AG04450 (cell line): ENCODE measurements around the gene BNIP5. TPM values are rescaled to one million over a fixed set of nuclear protein-coding genes. Genes with fewer than 3 reads are reported as not detected.

Experiments
- CTCF ChIA-PET: fragments of 300-600, 350-600 bp; formaldehyde crosslinking; extraction: SDS; loops from one replicate; lab custom pipeline; 2022; ENCODE audit warnings: antibody characterized with exemption, inconsistent platforms; lab: Charles Lee
- POLR2A ChIA-PET: fragments of 350-600 bp; formaldehyde crosslinking; extraction: SDS; loops from one replicate; lab custom pipeline; 2021; ENCODE audit warnings: antibody characterized with exemption, inconsistent platforms; lab: Yijun Ruan, JAX
- DNase-seq: peaks from one replicate; pipeline ENCODE4 v3.0.0-alpha.2; 2011; ENCODE audit warnings: low read depth, low spot score
- H3K27ac ChIP-seq: one replicate; pipeline ENCODE4 v1.5.1; 2012; ENCODE audit warnings: low read depth, low read length, control low read depth
- H3K27me3 ChIP-seq: one replicate; pipeline ENCODE4 v1.6.0; 2012; ENCODE audit warnings: low read length; ENCODE audit not compliant: control insufficient read depth, insufficient read depth
- H3K4me3 ChIP-seq: 2 replicates; pipeline ENCODE4 v1.5.1; 2011; ENCODE audit warnings: mild to moderate bottlenecking, low read depth, low read length, control low read depth
- H3K9me3 ChIP-seq: 2 replicates; pipeline ENCODE4 v1.5.1; 2012; ENCODE audit warnings: low read length; ENCODE audit not compliant: control insufficient read depth, insufficient read depth
- polyA plus RNA-seq: library from polyadenylated mRNA; depleted of rRNA; stranded (reverse); fragments of >200 nt; gene quantifications from 2 replicates; pipeline ENCODE4 v1.2.3, GENCODE V29; 2011
- TF ChIP-seq, protein P1 (sequence below): IDR thresholded peaks from 2 replicates; pipeline ENCODE4 v1.5.1; 2011; ENCODE audit warnings: low read depth, low read length, control low read depth, inconsistent platforms

The BNIP5 gene
- polyA plus RNA-seq, 1 experiment: not detected

DNA sequence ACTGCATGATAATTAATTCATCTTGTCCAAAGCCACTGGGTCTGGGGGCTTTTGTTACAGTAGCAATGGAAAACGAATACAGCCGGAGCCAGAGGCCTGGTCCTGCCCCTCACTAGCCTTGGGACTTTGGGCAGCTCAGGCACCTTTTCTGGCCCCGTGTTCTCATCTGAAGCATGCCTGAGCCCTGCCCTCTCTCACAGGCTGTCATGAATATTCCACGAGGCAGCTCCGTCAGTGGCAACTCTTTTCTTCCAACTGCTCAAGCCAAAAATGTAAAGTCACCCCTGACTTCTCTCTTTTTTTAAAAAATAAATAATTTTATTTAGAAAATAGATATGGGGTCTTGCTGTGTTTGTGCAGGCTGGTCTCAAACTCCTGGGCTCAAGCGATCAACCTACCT, 5.3 kb downstream of the BNIP5 start:
- CTCF ChIA-PET: interaction anchor here (0.7 to 1.7 kb wide), 2 partner anchors 10 to 29 kb away, joined by 3 to 5 read pairs; no protein-coding TSS in a partner anchor
- no peaks in the 10 kb centered on the region; the same call in 1 of the 2 replicates for H3K9me3 ChIP-seq
- H3K4me3 ChIP-seq: no peak overlapping the region
- no peak overlapping the region for H3K27ac ChIP-seq
- H3K27me3 ChIP-seq: peaks cover 80% of the 10 kb centered on the region
- DNase-seq: no peak
- POLR2A ChIA-PET: no interaction called here
- TF ChIP-seq, protein P1, sequence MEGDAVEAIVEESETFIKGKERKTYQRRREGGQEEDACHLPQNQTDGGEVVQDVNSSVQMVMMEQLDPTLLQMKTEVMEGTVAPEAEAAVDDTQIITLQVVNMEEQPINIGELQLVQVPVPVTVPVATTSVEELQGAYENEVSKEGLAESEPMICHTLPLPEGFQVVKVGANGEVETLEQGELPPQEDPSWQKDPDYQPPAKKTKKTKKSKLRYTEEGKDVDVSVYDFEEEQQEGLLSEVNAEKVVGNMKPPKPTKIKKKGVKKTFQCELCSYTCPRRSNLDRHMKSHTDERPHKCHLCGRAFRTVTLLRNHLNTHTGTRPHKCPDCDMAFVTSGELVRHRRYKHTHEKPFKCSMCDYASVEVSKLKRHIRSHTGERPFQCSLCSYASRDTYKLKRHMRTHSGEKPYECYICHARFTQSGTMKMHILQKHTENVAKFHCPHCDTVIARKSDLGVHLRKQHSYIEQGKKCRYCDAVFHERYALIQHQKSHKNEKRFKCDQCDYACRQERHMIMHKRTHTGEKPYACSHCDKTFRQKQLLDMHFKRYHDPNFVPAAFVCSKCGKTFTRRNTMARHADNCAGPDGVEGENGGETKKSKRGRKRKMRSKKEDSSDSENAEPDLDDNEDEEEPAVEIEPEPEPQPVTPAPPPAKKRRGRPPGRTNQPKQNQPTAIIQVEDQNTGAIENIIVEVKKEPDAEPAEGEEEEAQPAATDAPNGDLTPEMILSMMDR: no peak

DNA sequence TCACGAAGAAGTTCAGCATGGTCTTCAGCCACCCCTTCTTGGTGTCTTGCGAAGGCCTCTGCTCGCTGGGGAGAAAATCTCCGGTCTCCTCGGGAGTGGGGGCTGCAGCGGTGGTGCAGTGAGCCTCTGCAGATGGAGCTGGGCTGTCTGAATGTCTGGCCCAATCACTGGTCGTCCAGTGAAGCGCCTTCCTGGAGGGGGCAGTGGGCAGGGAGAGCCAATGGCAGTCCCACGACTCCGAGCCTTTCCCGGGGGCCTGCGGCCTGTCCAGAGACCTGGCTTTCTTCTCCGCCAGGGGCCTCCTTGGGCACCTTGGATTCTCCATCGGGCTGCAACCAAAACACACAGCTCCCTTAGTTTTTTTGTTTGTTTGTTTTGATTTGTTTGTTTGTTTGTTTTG, 6.3 kb downstream of the BNIP5 start:
- no peak for DNase-seq
- H3K4me3 ChIP-seq: no peak overlapping the region
- H3K9me3 ChIP-seq: no peaks in the 10 kb centered on the region; the same call in 1 of the 2 replicates
- CTCF ChIA-PET: interaction anchor here (1.7 kb wide), 1 partner anchor 11 kb away, joined by 5 read pairs; no protein-coding TSS in a partner anchor
- no peak overlapping the region for H3K27ac ChIP-seq
- TF ChIP-seq, protein P1: no peak
- peaks cover 84% of the 10 kb centered on the region for H3K27me3 ChIP-seq
- POLR2A ChIA-PET: no interaction called here

DNA sequence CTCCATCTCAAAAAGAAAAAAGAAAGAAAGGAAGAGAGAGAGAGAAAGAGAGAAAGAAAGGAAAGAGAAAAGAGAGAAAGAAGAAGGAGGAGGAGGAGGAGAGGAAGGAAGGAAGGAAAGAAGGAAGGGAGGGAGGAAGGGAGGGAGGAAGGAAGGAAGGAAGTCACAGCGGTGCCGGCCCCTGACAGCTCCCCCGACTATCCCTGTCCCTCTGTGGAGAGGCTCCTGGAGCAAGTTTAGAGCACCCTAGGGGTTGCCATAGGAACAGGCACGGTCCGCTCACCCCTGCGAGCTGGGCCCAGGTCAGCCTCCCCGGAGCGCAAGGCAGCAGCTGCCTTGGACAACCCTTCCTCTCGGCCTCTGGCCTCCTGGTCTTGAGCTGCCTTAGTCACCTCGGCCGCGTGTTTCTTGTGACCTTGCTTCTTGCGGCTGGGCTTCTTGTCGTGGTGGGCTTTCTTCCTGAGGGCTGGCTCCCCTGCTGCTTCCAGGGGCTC, 6.8 kb downstream of the BNIP5 start:
- H3K27ac ChIP-seq: no peak overlapping the region
- ChIA-PET POLR2A (no interaction called here), CTCF (interaction anchor here (1.4 to 1.7 kb wide), 2 partner anchors 11 kb away, joined by 3 to 5 read pairs; no protein-coding TSS in a partner anchor)
- H3K9me3 ChIP-seq: no peaks in the 10 kb centered on the region; the same call in 1 of the 2 replicates
- no peak for DNase-seq
- TF ChIP-seq, protein P1: no peak
- no peak overlapping the region for H3K4me3 ChIP-seq
- peaks cover 84% of the 10 kb centered on the region for H3K27me3 ChIP-seq

DNA sequence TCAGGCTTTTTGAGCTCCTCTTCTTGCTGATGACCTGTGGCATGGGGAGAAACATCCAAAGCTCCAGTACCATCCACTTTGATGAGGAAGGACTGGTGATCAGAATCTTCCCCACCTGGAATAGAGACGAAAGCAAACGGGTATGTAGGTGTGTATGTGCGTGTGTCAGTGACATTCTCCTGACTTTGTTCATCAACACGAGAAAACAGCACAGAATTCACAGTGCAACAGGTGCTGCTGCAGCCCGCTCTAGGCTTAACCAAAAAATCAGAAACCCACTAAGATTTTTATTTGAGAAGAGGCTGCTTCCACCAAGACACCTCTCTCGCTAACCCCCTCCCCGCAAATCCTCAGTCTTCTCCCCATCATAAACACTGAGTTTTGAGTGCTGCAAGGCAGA, 8.1 kb downstream of the BNIP5 start:
- no peak overlapping the region for H3K27ac ChIP-seq
- ChIA-PET CTCF (interaction anchor here (0.6 to 1.4 kb wide), 2 partner anchors 12 to 404 kb away, joined by 3 to 4 read pairs; no protein-coding TSS in a partner anchor), POLR2A (no interaction called here)
- no peak overlapping the region for H3K4me3 ChIP-seq
- TF ChIP-seq, protein P1: no peak
- peaks cover 77% of the 10 kb centered on the region for H3K27me3 ChIP-seq
- no peaks in the 10 kb centered on the region; the same call in 1 of the 2 replicates for H3K9me3 ChIP-seq
- DNase-seq: no peak

DNA sequence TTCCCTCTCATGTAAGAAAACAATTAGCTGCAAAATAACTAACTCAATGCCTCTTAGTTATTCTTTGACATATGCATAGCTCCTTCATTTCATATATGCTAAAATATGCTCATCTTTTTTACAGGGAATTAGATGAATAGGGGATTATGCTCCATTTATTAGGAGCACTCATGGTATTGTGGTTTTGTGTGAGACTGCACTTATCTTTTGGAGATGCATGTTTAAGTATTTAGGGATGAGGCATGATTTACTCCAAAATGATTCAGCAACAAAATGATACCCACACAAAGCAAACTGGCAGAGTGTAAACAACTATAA, 8.8 kb downstream of the BNIP5 start:
- no peak overlapping the region for H3K4me3 ChIP-seq
- POLR2A ChIA-PET: no interaction called here
- CTCF ChIA-PET: interaction anchor here (0.6 to 1.5 kb wide), 2 partner anchors 13 to 405 kb away, joined by 4 to 10 read pairs; no protein-coding TSS in a partner anchor
- no peak overlapping the region for H3K27ac ChIP-seq
- TF ChIP-seq, protein P1: no peak
- H3K9me3 ChIP-seq: no peaks in the 10 kb centered on the region; the same call in 1 of the 2 replicates
- DNase-seq: no peak
- peaks cover 70% of the 10 kb centered on the region for H3K27me3 ChIP-seq
